H9 (cell line): Measurements from ENCODE around the gene ZNF629. TPM values are rescaled to one million over a fixed set of nuclear protein-coding genes. Genes with fewer than 3 reads are reported as not detected.

Experiments used
- DNase-seq: peaks from one replicate; pipeline ENCODE4 v3.0.0-alpha.2; 2017
- H2AFZ ChIP-seq: one replicate; pipeline ENCODE4 v1.6.1; 2013; ENCODE audit warnings: mild to moderate bottlenecking, low read length, control low read depth, moderate library complexity
- H2AK5ac ChIP-seq: 2 replicates; pipeline ENCODE4 v1.6.1; 2013; ENCODE audit warnings: low read length, control low read depth, mixed read lengths; ENCODE audit not compliant: insufficient read length
- H2BK120ac ChIP-seq: one replicate; pipeline ENCODE4 v1.6.1; 2013; ENCODE audit warnings: low read depth, mild to moderate bottlenecking, low read length, control low read depth, inconsistent platforms; ENCODE audit not compliant: poor library complexity, severe bottlenecking
- H2BK12ac ChIP-seq: 2 replicates; pipeline ENCODE4 v1.6.1; 2013; ENCODE audit warnings: low read length, control low read depth, mixed read lengths, low read depth; ENCODE audit not compliant: insufficient read length
- H2BK15ac ChIP-seq: 2 replicates; pipeline ENCODE4 v1.6.1; 2013; ENCODE audit warnings: low read depth, low read length, control low read depth
- H2BK20ac ChIP-seq: one replicate; pipeline ENCODE4 v1.6.1; 2013; ENCODE audit warnings: low read depth, mild to moderate bottlenecking, low read length, control low read depth, inconsistent platforms; ENCODE audit not compliant: poor library complexity, severe bottlenecking
- H2BK5ac ChIP-seq: 2 replicates; pipeline ENCODE4 v1.6.1; 2013; ENCODE audit warnings: low read length, control low read depth, mixed read lengths; ENCODE audit not compliant: insufficient read length
- H3K14ac ChIP-seq: 2 replicates; pipeline ENCODE4 v1.6.1; 2013; ENCODE audit warnings: low read length, control low read depth; ENCODE audit not compliant: insufficient read depth
- H3K18ac ChIP-seq: 2 replicates; pipeline ENCODE4 v1.6.1; 2013; ENCODE audit warnings: low read depth, mild to moderate bottlenecking, mixed read lengths, low read length, control low read depth; ENCODE audit not compliant: insufficient read length
- H3K23ac ChIP-seq: 2 replicates; pipeline ENCODE4 v1.6.1; 2013; ENCODE audit warnings: low read length, control low read depth, mixed read lengths, low read depth; ENCODE audit not compliant: insufficient read length
- H3K23me2 ChIP-seq: 2 replicates; pipeline ENCODE4 v1.6.1; 2013; ENCODE audit warnings: low read depth, mild to moderate bottlenecking, mixed read lengths, low read length, control low read depth; ENCODE audit not compliant: insufficient read length, poor library complexity, severe bottlenecking
- H3K27ac ChIP-seq: 2 replicates; pipeline ENCODE4 v1.5.1; 2013; ENCODE audit warnings: low read length, control low read depth, mixed read lengths, low read depth; ENCODE audit not compliant: insufficient read length
- H3K27me3 ChIP-seq: 2 replicates; pipeline ENCODE4 v1.6.1; 2013; ENCODE audit warnings: low read length, control low read depth, inconsistent platforms; ENCODE audit not compliant: insufficient read depth
- H3K4ac ChIP-seq: 2 replicates; pipeline ENCODE4 v1.6.1; 2013; ENCODE audit warnings: low read depth, mild to moderate bottlenecking, control low read depth, inconsistent platforms, low read length, moderate library complexity
- H3K4me1 ChIP-seq: 2 replicates; pipeline ENCODE4 v1.6.1; 2013; ENCODE audit warnings: low read length, control low read depth, inconsistent platforms; ENCODE audit not compliant: insufficient read depth
- H3K4me2 ChIP-seq: 2 replicates; pipeline ENCODE4 v1.6.1; 2013; ENCODE audit warnings: low read length, control low read depth, mixed read lengths; ENCODE audit not compliant: insufficient read length, insufficient read depth
- H3K56ac ChIP-seq: 2 replicates; pipeline ENCODE4 v1.6.1; 2013; ENCODE audit warnings: low read depth, mild to moderate bottlenecking, mixed read lengths, low read length, control low read depth; ENCODE audit not compliant: insufficient read length
- H3K79me1 ChIP-seq: 2 replicates; pipeline ENCODE4 v1.6.1; 2013; ENCODE audit warnings: low read depth, mild to moderate bottlenecking, moderate library complexity, low read length, control low read depth, inconsistent platforms; ENCODE audit not compliant: insufficient read depth, poor library complexity, severe bottlenecking
- H3K79me2 ChIP-seq: 2 replicates; pipeline ENCODE4 v1.6.1; 2013; ENCODE audit warnings: low read length, control low read depth, inconsistent platforms; ENCODE audit not compliant: insufficient read depth
- H3K9ac ChIP-seq: 2 replicates; pipeline ENCODE4 v1.6.1; 2013; ENCODE audit warnings: low read length, control low read depth, mixed read lengths; ENCODE audit not compliant: insufficient read length; ENCODE audit errors: extremely low read depth
- H3K9me3 ChIP-seq: one replicate; pipeline ENCODE4 v1.6.1; 2013; ENCODE audit warnings: low read depth, low read length, inconsistent platforms; ENCODE audit not compliant: control insufficient read depth
- H3T11ph ChIP-seq: one replicate; pipeline ENCODE4 v1.6.1; 2013; ENCODE audit warnings: mild to moderate bottlenecking, low read length, control low read depth, inconsistent platforms
- H4K20me1 ChIP-seq: one replicate; pipeline ENCODE4 v1.6.1; 2013; ENCODE audit not compliant: control insufficient read depth, insufficient read length, insufficient read depth
- H4K5ac ChIP-seq: 2 replicates; pipeline ENCODE4 v1.6.1; 2013; ENCODE audit warnings: low read depth, mild to moderate bottlenecking, mixed read lengths, low read length, control low read depth; ENCODE audit not compliant: insufficient read length
- H4K8ac ChIP-seq: replicated peaks from 2 replicates; pipeline ENCODE4 v1.6.1; 2013; ENCODE audit warnings: low read length, control low read depth, mixed read lengths, low read depth; ENCODE audit not compliant: insufficient read length
- H4K91ac ChIP-seq: 2 replicates; pipeline ENCODE4 v1.6.1; 2013; ENCODE audit warnings: low read depth, mild to moderate bottlenecking, moderate library complexity, mixed read lengths, low read length, control low read depth; ENCODE audit not compliant: insufficient read length
- H3K27ac Mint-ChIP-seq, 3 experiments: 2 replicates in 2 of 3; 3 replicates in 1 of 3; pipeline ENCODE4 v1.8.0; 2020 to 2021; ENCODE audit warnings: mixed read lengths in 3 of 3, mild to moderate bottlenecking in 1 of 3, moderate library complexity in 1 of 3
- H3K27me3 Mint-ChIP-seq: 2 replicates; pipeline ENCODE4 v1.8.0; 2021; ENCODE audit warnings: low read depth, mild to moderate bottlenecking, moderate library complexity, mixed read lengths
- H3K36me3 Mint-ChIP-seq, 3 experiments: 2 replicates in 2 of 3; 3 replicates in 1 of 3; pipeline ENCODE4 v1.8.0; 2020 to 2021; ENCODE audit warnings: low read depth in 3 of 3, mixed read lengths in 3 of 3; ENCODE audit not compliant: insufficient read depth in 1 of 3
- H3K4me1 Mint-ChIP-seq, 2 experiments: 2 replicates each; pipeline ENCODE4 v1.8.0; 2020; ENCODE audit warnings: mixed read lengths in 2 of 2
- H3K4me3 Mint-ChIP-seq, 2 experiments: 2 replicates in 1 of 2; 3 replicates in 1 of 2; pipeline ENCODE4 v1.8.0; 2020 to 2021; ENCODE audit warnings: mild to moderate bottlenecking in 2 of 2, mixed read lengths in 2 of 2, moderate library complexity in 1 of 2
- H3K9me3 Mint-ChIP-seq, 2 experiments: 2 replicates in 1 of 2; 3 replicates in 1 of 2; pipeline ENCODE4 v1.8.0; 2020; ENCODE audit warnings: mild to moderate bottlenecking in 2 of 2, mixed read lengths in 2 of 2, moderate library complexity in 1 of 2
- WGBS: extraction: QIAGEN DNeasy Blood & Tissue Kit; methylation state at CpG from one replicate; pipeline ENCODE4 v1.1.7; 2013; ENCODE audit warnings: missing lambda C conversion rate, low lambda C conversion rate, mixed read lengths; ENCODE audit not compliant: insufficient read length; ENCODE audit errors: extremely low coverage; 5-methylcytosine and 5-hydroxymethylcytosine counted together
- total RNA-seq: library from RNA; stranded (reverse); gene quantifications from 2 replicates; pipeline ENCODE4 v1.2.1, GENCODE V29; 2021
- TF ChIP-seq, protein P1 (sequence below): fragments of 200-600 bp; sonication (generic); conservative IDR thresholded peaks from 3 replicates; pipeline ENCODE4 v1.8.0; 2021; ENCODE audit warnings: antibody characterized with exemption, mild to moderate bottlenecking

ZNF629 gene
- total RNA-seq, 1 experiment from 2014 or later: 20.0 TPM

DNA sequence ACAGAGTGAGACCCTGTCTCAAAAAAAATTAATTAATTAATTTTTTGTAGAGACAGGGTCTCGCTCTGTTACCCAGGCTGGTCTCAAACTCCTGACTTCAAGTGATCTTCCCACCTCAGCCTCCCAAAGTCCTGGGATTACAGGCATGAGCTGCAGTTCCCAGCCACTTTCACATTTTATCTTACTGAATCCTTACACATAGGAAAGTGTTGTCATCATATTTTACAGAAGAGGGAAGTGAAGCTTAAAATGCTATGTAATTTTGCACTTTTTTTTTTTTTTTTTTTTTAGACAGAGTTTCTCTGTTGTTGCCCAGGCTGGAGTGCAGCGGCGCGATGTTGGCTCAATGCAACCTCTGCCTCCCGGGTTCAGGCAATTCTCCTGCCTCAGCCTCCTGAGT is 21.1 kb upstream of the ZNF629 start:
- TF ChIP-seq, protein P1, sequence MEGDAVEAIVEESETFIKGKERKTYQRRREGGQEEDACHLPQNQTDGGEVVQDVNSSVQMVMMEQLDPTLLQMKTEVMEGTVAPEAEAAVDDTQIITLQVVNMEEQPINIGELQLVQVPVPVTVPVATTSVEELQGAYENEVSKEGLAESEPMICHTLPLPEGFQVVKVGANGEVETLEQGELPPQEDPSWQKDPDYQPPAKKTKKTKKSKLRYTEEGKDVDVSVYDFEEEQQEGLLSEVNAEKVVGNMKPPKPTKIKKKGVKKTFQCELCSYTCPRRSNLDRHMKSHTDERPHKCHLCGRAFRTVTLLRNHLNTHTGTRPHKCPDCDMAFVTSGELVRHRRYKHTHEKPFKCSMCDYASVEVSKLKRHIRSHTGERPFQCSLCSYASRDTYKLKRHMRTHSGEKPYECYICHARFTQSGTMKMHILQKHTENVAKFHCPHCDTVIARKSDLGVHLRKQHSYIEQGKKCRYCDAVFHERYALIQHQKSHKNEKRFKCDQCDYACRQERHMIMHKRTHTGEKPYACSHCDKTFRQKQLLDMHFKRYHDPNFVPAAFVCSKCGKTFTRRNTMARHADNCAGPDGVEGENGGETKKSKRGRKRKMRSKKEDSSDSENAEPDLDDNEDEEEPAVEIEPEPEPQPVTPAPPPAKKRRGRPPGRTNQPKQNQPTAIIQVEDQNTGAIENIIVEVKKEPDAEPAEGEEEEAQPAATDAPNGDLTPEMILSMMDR: no peak
- Histone ChIP-seq H2BK15ac (no peak overlapping the region), H3K23me2 (peaks cover 9% of the 10 kb centered on the region), H3K79me2 (no peaks in the 10 kb centered on the region), H4K5ac (no peak overlapping the region), H3K23ac (no peak overlapping the region), H3K9ac (no peak overlapping the region), H3K27me3 (peaks cover 8% of the 10 kb centered on the region; the same call in 1 of the 2 replicates), H2BK20ac (no peak overlapping the region), H2BK120ac (no peak overlapping the region), H3K4me2 (no peak overlapping the region), H3T11ph (no peak overlapping the region), H4K91ac (no peak overlapping the region), H3K4ac (no peak overlapping the region), H2AK5ac (no peak overlapping the region), H3K14ac (no peak overlapping the region), H4K8ac (no peak overlapping the region), H3K27ac (no peak overlapping the region), H2BK5ac (no peak overlapping the region), H2BK12ac (no peak overlapping the region), H4K20me1 (peaks cover 2% of the 10 kb centered on the region), H3K9me3 (no peaks in the 10 kb centered on the region), H3K4me1 (no peaks in the 10 kb centered on the region), H3K56ac (no peak overlapping the region), H3K18ac (no peak overlapping the region), H2AFZ (no peak overlapping the region), H3K79me1 (no peaks in the 10 kb centered on the region)
- WGBS: no CpG with 5 or more reads among the region's 5 CpGs
- DNase-seq: no peak
- Mint-ChIP-seq H3K9me3 (no peaks in the 10 kb centered on the region), H3K27ac (no peak overlapping the region), H3K4me1 (peaks cover 8 to 16% of the 10 kb centered on the region in 2 experiments), H3K27me3 (peaks cover 89% of the 10 kb centered on the region), H3K36me3 (no peaks in the 10 kb centered on the region), H3K4me3 (no peak overlapping the region)
